HG02981 (cell line): ENCODE data around the gene CHST13.

Experiments used
- ATAC-seq: cut with Tn5 transposase; IDR thresholded peaks from one replicate; pipeline ENCODE4 v1.9.1; 2021; ENCODE audit warnings: mild to moderate bottlenecking, moderate library complexity; ENCODE audit not compliant: unreplicated experiment

CHST13 gene

DNA sequence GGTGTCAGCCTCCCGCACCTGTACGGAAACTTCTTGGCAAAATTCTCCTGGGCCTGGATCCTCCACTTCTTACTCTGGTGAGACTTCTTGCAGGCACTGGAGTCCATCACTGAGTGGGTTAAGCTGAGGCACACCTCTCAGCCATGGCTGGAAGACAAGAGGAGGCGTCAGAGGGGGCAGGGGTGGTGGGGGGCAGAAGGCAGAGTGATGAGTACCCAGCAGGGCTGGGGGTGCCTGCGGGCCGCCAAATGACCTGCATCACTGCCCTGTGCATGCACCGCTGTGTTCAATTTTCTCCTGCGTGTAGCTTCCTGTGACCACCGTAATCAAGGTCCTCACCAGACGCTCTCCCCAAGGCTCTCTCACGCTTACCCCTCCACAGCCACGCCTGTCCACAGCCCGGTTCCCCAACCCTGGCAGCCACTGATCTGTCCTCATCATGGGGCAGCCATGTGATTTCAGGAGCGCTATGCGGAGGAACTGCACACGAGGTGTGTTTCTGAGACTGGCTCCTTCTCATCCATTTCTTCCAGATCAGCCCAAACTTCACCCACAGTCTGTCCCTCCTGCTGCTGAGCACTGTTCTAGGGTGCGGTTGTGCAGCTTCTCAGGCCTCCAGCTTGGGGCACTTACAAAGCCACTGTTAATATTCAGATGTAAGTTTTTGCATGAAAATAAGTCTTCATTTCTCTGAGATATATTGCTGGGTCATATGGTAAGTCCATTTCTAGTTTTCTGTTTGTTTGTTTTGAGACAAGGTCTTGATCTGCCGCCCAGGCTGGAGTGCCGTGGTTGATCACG, 29.5 kb downstream of the CHST13 start:
- ATAC-seq = no peak

DNA sequence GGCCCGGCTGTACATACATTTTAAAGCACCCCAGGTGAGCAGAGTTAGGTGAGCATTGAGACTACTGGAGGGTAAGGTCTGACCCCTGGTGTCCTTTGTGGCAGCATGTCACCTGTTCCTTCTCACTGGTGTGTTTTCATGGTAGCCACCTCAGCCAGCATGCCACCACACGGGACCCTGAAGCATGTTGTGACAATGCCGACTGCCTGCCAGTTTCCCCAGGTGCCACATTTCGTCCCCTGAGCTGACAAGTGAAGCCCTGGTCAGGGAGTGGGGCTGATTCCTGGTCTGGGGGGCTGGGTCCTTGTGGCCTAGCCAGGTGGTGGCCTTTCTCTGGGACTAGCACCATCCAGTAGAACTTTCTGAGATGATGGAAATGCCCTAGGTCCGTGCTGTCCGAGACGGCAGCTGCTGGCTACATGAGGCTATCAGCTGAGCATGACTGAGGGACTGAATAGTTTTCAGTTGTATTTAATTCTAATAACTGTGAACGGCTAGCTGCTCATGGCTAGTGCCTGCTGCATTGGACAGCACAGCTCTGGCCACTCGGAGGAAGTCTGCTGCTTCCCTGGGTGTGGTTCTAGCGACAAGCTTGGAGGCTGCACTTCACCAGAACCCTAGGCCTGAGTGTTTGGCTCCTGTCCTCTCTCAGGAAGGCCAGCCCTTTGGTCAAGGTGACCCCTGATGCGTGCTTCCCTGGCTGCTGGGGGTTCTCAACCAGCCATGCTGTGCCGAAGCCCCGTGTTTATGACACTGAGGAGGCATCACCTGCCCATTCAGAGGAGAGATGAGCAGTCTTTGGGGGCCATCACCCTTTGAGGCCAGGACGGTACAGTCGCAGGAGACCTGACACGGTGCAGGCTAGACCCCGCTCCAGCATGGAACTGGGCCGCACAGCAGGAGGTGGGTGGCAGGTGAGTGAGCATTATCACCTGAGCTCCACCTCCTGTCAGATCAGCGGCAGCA, 30.9 kb downstream of the CHST13 start:
- no peak for ATAC-seq

DNA sequence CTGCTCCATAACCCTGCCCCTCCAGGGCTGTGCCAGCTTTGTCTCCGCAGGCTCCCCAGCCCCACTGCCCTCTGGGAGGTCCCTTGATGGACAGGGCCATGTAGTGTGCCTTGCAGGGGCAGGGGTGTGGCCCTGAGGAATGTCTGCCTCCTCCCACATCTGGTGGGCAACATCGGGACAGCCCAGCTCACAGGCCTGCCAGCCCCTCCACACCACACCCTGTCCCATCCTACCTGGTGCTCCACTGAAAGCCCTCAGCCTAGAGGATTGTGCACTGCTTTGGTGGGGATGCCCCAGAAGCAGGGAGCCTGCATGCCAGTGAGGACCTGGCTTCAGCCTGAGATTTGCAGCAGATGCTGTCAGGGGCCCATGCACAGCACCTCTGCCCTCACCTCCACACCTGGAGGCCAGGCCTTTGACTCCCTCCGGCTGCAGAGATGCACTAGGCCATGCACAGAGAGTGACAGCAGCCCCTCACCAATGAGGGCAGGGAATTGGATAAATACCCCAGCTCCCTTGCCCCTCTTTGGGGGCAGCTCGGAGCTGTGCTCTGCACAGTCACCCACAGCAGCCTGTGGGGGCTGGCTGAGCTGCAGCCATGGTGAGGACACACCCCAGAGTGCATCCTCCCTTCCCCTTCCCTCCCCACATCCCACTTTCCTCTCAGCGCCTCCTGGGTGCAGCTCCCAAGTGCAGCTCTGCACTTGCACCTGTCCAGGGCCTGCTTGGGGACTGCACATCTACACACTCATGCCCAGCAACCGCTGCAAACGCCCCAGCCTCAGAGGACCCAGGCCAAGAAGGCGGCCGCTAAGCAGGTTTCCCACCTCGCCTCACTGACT, 32.1 kb downstream of the CHST13 start:
- ATAC-seq = no peak

DNA sequence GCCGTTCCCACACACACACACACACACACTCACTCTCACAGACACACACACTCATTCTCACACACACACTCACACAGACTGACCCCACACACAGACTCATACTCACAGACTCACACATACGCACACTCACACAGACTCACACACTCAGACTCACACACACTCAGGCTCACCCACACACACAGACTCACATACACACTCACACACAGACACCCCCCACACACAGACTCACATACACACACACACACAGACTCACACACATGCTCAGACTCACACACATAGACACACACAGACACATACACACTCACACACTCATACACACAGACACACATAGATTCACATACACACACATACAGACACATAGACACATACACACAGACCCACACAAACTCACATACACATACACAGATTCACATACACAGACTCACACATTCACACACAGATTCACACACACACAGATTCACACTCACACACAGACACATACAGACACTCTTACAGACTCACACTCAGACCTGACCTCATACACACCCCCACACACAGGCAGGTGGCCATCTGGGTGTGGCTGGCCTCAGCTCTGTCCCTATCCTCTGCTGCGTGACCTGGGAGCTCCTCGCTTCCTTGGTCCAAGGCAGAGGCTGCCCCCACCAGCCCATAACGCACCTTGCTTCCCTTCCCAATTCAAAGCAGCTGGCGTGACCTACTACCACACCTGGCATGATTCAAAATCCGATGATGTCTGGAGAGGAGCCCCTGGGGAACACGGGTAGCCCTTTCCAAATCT, 32.9 kb downstream of the CHST13 start:
- ATAC-seq = no peak

DNA sequence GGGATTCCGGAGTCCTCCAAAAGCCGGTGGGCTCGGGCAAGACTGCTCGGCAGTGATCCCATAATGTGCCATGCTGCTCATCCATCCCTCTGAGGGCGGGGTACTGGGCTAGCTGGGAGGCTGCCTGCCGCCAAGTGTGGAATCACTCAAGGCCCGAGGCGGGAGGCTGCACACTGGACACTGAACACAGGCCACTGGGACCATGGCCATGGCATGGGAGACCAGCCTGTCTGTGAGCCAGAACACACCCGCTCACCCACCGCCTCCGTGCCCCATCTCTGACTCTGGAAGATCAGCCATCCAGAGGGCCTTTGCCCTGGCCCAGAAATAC, 33.4 kb downstream of the CHST13 start:
- no peak for ATAC-seq

DNA sequence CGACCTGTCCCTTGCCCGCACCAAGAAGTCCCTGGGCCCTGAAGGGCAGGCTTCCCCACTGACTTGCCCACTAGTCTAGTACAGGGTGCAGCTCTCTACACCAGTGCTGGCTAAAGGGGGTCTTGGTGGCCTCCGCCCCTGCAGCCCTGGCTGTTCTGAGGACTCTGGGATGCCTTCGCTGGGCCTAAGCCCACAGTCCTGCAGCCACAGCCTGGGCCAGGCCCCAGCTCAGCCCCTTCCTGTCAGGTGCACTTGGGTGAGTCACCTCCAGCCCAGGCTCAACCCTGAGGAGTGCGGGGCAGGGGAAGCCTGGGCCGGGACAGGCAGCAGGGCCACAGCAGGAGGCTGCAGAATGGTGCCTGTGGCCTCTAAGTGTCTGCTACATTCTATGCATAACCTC, 33.8 kb downstream of the CHST13 start:
- no peak for ATAC-seq

DNA sequence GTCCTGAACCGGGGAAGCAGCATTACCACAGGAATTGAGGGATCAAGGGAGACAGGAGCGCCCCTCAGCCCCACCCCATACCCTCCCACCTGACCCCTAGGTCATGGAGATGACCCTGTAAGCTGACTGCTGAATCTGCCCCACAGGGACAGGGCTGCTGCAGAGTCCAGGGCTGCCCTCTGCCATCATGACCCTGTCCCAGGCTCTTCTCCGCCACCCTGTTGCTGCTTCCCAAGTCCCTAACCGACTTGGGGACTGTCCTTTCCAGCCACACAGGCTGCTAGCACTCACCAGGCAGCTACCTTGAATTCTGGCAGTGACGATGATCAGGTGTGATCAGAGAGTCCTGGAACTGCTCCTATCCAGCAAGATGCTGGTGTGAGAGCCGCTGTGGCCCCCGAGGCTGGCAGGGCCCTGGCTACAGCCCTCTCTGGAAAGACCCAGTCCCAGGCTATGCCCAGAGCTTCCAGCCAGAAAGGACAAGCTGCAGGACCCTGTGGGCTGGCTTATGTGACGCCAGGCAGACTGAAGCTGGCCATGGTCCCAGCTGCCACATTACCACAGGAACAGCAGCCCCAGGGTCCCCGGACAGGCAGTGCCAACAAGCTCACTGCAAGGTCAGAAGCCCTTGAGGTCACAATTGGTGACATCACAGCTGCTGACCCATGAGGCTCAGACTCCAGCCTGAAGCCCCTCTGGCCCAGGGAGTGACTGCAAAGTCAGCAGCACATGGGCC, 34.5 kb downstream of the CHST13 start, which contains the start of gene C3orf22:
C3orf22 (minus strand) TSS at position 597 of the 736 bp plus-strand sequence. CDS start 5,542 bp downstream, outside the sequence.
- ATAC-seq = no peak

DNA sequence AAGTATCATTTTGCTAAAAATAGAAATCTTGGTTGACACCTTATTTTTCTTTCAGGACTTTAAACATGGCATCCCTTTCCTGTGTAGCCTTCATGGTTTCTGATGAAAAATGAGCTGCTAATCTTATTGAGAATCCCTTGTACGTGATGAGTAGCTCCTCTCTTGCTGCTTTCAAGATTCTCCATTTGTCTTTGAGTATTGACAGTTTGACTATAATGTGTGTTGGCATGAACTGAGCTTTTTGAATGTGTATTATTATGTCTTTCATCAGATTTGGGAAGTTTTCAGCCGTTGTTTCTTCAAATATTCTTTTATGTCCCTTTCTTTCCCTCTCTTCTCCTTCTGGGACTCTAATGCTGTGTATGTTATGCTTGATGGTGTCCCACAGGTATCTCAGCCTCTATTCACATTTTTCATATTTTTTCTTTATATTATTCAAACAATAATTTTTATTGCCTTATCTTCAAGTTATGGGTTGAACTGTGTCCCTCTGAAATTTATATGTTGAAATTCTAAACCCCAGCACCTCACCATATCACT, 38.9 kb downstream of the CHST13 start:
- no peak for ATAC-seq

DNA sequence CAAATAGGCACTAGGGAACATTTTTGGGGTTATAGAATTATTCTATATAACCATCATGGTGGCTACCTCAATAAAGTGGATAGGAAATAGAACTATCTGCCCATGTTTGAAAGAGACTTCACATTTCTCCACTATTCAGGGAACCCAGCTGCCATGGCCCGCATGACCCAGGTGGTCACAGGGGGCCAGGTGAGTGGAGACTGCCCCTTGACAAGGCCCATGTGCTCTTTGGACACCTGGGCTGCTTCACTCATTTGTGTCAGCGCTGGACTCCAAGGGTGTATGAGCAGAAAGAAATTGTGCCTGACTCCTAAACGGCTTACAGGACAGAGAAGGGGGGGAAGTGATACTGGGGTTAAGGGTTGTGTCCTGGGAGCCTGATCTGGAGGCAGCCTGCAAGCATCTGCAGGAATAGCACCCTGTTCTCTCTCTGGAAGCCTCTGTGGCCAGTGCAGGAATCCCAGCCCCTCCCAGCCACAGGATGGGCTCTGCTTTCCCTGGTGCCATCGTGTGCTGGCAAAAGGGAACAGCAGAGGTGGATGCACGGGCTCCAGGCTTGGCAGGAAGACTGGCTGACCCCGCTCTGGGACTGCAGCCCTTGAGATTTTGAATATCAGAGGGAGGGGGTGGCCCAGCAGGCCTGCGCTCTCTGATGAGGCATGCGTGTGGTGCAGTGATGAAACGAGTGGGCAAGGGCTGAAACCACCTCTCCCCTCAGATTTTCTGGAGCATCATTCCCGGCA, 43.9 kb downstream of the CHST13 start:
- ATAC-seq = no peak

DNA sequence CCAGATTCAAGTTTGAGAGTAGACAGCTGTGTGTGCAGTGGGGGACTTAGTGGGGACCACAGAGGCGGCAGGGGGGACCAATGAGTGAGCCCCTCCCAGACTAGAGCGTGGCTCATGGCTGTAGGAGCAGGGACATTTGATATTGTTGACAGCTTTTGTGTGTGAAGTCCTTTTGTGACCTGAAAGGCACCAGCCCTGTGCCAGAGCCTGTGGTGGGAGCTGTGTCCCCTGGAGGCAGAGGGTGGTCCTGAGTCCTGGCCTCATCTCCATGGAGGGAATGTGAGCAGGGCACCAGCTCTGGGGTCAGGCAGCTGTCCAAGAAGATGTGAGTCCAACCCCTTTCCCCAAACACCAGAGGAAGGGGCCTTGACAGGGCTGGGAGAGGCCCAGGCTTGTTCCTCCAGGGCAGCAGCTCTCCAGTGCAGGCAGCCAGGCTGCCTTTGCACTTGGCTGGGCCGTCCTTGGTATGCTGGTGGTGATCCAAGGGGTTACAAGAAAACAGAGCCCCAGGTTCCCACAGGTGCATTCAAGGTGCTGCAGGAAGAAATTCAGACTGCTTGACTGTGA, 44.9 kb downstream of the CHST13 start:
- no peak for ATAC-seq

DNA sequence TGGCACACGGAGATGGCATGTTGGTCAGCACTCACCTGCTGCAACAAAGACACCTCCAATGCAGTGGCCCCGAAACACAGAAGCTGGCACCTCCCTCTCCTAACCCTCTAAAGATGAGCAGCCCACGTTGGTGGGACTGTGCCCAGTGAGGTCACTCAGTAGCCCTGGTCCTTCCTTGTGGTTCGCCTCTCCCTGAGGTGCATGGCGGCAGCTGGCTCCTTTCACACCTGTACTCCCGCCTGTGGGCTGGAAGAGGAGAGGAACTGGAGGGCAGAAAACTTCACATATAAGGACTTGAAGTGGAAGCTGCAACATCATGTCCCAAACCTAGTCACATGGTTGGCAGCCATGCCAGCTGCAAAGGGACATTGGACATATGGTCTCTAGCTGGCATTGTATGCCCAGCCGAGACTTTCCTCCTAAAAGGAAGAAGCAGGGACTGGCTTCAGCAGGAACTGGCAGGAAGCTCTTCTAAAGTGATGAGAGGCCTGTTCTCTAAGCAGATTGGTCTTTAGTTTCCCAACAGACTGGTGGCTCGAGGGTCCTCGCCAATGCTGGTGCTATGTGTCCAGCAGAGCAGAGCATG, 45.5 kb downstream of the CHST13 start:
- no peak for ATAC-seq

DNA sequence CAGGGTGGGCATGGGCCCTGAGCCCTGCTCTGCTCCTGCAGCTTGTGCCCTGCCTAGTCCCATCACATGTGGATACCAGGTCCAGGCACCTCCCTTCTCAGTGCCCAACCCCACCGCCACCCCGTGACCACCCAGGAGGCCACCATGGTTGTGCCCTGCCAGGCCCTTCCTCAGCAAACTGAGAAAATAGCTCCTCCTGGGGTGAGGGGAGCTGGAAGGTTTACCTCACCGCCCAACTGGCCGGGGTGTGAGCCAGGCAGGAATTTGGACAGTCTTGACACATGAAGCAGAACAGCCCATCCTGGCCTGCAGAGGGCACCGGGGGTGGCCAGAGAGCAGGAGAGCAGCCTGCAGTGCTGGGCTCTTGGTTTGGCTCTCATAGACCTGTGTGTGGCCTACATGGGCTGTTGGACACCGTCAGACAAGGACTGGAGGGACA, 46.2 kb downstream of the CHST13 start:
- no peak for ATAC-seq

DNA sequence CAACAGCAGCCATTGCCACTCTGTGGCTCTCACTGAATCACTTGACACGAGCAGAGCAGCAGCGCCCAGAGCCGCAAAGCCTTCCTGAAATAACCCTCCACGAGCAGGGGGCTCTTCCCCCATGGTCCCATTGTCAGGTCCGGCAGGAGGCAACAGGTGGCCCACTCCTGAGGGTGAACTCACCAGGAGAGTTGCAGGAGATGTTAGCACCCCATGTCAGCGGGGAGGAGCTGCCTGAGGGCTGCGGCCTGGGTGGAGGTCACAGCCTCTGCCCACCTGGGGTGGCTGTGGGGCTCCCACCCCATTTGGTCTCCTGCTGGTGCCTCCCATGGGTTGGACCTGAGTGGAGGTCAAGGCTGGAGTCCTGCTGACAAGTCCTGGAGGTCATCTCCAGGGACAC, 47.1 kb downstream of the CHST13 start:
- no peak for ATAC-seq

DNA sequence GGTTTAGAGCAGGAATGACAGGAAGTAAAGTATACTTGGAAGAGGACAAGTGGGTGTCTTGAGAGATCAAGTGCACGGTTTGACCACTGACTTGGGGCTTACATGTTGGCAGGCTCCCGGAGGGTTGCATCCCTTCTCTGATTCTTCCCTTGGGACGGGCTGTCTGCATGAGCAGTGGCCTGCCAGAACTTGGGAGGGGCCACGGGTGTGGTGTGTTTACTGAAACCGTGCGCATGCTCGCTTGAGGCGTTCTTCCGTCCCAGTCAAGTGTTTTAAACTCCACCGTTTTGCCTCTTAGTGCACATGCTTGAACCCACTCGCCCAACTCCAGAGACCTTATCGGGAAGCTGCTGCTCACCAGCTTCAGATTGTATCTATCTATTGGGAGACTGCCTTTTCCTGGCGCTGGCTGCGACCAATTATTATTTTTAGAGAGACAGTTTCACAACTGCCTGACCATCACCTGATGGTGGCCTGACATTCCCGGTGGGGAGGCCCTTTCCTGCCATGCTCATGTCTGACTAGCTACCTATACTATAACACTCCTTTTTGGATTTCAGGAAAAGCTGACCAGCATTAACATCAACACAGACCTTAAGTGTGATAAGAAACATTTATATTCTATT, 49.6 kb downstream of the CHST13 start:
- ATAC-seq = no peak

DNA sequence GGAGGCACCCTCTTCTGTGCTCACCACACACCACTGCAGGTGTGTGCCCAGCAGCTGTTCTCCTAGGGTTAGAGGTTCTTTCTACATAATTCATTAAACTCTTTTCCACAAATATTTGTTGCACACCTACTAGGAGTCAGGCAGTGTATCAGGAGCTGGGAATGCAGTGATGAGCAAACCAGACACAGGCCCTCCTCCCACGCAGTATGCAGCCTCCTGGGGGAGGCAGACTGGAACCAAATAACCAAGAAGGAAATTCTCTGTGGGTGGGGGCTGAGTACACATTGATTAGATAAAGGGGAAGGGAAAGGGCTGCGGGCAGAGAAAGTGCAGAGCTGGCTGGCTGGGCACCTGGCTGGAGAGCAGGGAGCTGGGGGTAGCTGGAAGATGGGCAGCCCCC, 53.3 kb downstream of the CHST13 start:
- ATAC-seq = no peak

DNA sequence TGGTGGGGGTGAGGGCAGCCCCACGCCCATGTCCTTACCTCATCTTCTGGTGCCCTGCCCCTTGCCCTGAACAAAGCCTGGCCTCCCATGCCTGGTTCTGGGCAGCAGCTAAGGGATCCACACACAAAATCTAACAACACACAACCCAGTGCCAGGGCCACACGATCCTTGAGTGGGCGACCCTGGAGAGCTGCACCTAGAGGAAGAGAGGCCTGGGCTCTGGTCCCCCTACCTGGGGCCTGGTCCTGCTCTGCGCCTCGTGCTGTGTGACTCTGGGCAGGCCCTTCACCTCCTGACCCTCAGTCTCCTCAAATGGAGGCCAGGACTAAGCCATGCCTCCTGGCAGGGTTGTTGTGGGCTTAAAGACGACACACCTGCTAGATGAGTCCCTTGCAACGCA, 54.7 kb downstream of the CHST13 start:
- no peak for ATAC-seq

DNA sequence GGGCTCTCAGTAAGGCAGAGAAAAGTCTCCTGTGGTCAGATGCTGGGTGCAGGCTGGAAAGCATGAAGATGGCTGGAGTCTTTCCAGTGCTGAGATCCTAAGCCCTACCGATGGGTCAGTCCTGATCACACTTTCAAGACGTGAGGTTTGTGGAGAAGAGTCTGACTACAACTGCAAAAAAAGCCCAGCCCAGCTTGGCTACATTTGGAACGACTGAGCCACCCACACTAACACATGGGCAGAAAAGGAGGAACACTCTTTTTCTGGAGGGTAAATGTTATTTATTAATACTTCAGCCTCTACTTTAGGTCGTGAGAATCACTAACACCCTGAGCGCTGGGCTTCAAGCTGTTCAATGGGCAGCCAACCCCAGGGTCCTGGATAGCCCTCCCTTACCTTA, 56.8 kb downstream of the CHST13 start:
- no peak for ATAC-seq
